A549 (cell line): ENCODE results near the gene ADGRL3. TPM values are rescaled to one million over a fixed set of nuclear protein-coding genes. Genes with fewer than 3 reads are reported as not detected.

Experiments used
- ATAC-seq, 2 experiments: fragments of 200-7000 bp in 1 of 2; fragments of >200 bp in 1 of 2; cut with Nextera tagmentation in 1 of 2; cut with Tn5 transposase in 1 of 2; 3 replicates each; pipeline versions ENCODE4 v1.8.0 to v1.9.1; 2018 to 2020; ENCODE audit warnings: mild to moderate bottlenecking in 1 of 2, moderate library complexity in 1 of 2
- CTCF ChIA-PET: fragments of 300-600 bp; sonication (Branson Sonifier 250); formaldehyde crosslinking; extraction: SDS; loops from one replicate; lab custom pipeline; 2021; ENCODE audit warnings: antibody characterized with exemption, inconsistent platforms; lab: Yijun Ruan, JAX
- POLR2A ChIA-PET: fragments of 350-600 bp; formaldehyde crosslinking; extraction: SDS; loops from one replicate; lab custom pipeline; 2021; ENCODE audit warnings: antibody characterized with exemption, inconsistent platforms; lab: Yijun Ruan, JAX
- DNase-seq, 2 experiments: peaks; one replicate each; pipeline versions ENCODE4 v3.0.0 to v3.0.0-alpha.2; 2011 to 2016; ENCODE audit warnings: low read depth in 1 of 2, low spot score in 1 of 2
- FAIRE-seq: peaks from 2 replicates; lab custom pipeline; 2011; peaks lifted over from hg19 to GRCh38; lab: Jason Lieb, UNC
- H3K27ac ChIP-seq, 2 experiments: fragments of >200 bp; sonication (Bioruptor Twin); formaldehyde crosslinking; 3 replicates each; pipeline ENCODE4 v1.5.1; 2016 to 2017
- H3K4me1 ChIP-seq: fragments of >200 bp; sonication (Bioruptor Twin); formaldehyde crosslinking; 3 replicates; pipeline ENCODE4 v1.6.1; 2016
- H3K4me2 ChIP-seq: fragments of >200 bp; sonication (Bioruptor Twin); formaldehyde crosslinking; 3 replicates; pipeline ENCODE4 v1.6.1; 2016
- H3K4me3 ChIP-seq: fragments of >200 bp; sonication (Bioruptor Twin); formaldehyde crosslinking; 3 replicates; pipeline ENCODE4 v1.5.1; 2016
- H3K9me3 ChIP-seq: fragments of >200 bp; sonication (Bioruptor Twin); formaldehyde crosslinking; 3 replicates; pipeline ENCODE4 v1.6.1; 2016
- CBX2 ChIP-seq: fragments of 200-600 bp; sonication (generic); IDR thresholded peaks from 2 replicates; pipeline ENCODE4 v1.6.1; 2016; ENCODE audit warnings: low read depth, mild to moderate bottlenecking, borderline replicate concordance
- CHD4 ChIP-seq: fragments of 200-600 bp; sonication (generic); IDR thresholded peaks from 2 replicates; pipeline ENCODE4 v1.6.1; 2016; ENCODE audit warnings: antibody characterized with exemption, mild to moderate bottlenecking, borderline replicate concordance
- CTCF ChIP-seq: fragments of >200 bp; sonication (Bioruptor Twin); formaldehyde crosslinking; IDR thresholded peaks from 3 replicates; pipeline ENCODE4 v1.5.1; 2016
- EHF ChIP-seq: fragments of 250-450 bp; sonication (Bioruptor Pico); IDR thresholded peaks from 2 replicates; pipeline ENCODE4 v1.5.0; 2020; ENCODE audit warnings: mild to moderate bottlenecking
- EP300 ChIP-seq, 2 experiments: fragments of >200 bp; sonication (Bioruptor Twin); formaldehyde crosslinking; IDR thresholded peaks; 2 replicates in 1 of 2; 3 replicates in 1 of 2; pipeline ENCODE4 v1.6.1; 2016 to 2017
- FOSB ChIP-seq: fragments of 250-450 bp; sonication (Bioruptor Pico); IDR thresholded peaks from 2 replicates; pipeline ENCODE4 v1.5.0; 2020; ENCODE audit warnings: mild to moderate bottlenecking, moderate library complexity
- FOSL2 ChIP-seq, 2 experiments: fragments of 450-650 bp in 1 of 2; fragments of >200 bp in 1 of 2; sonication (Bioruptor Twin) in 1 of 2; formaldehyde crosslinking; IDR thresholded peaks; 2 replicates each; pipeline versions ENCODE4 v1.5.0 to v1.6.1; 2016 to 2020; ENCODE audit warnings: mild to moderate bottlenecking in 1 of 2, moderate library complexity in 1 of 2
- JUN ChIP-seq, 2 experiments: fragments of >200 bp; sonication (Bioruptor Twin); formaldehyde crosslinking; IDR thresholded peaks; 2 replicates in 1 of 2; 3 replicates in 1 of 2; pipeline ENCODE4 v1.6.1; 2016 to 2017
- KDM1A ChIP-seq: fragments of 200-600 bp; sonication (generic); IDR thresholded peaks from 2 replicates; pipeline ENCODE4 v1.6.1; 2016; ENCODE audit warnings: low read depth, mild to moderate bottlenecking
- MAZ ChIP-seq: fragments of 150-350 bp; IDR thresholded peaks from 2 replicates; pipeline ENCODE4 v1.6.1; 2014; ENCODE audit warnings: antibody characterized with exemption, low read depth, low read length, borderline replicate concordance
- MYC ChIP-seq: IDR thresholded peaks from 2 replicates; pipeline ENCODE4 v1.6.1; 2012; ENCODE audit warnings: mild to moderate bottlenecking, inconsistent platforms, low read length, improper control_type of control experiment, borderline replicate concordance
- NFE2L2 ChIP-seq: fragments of 150-350 bp; conservative IDR thresholded peaks from 2 replicates; pipeline ENCODE4 v1.6.1; 2014; ENCODE audit warnings: low read length
- POLR2AphosphoS2 ChIP-seq: conservative IDR thresholded peaks from 2 replicates; pipeline ENCODE4 v1.6.1; 2012; ENCODE audit warnings: low read length, improper control_type of control experiment, inconsistent platforms
- REST ChIP-seq: fragments of 200-600 bp; sonication (generic); IDR thresholded peaks from 2 replicates; pipeline ENCODE4 v1.6.1; 2016; ENCODE audit warnings: antibody characterized with exemption, mild to moderate bottlenecking, moderate library complexity
- RNF2 ChIP-seq: fragments of 200-600 bp; sonication (generic); IDR thresholded peaks from 2 replicates; pipeline ENCODE4 v1.6.1; 2016; ENCODE audit warnings: low read depth, mild to moderate bottlenecking, antibody characterized with exemption, moderate library complexity, borderline replicate concordance
- SMC3 ChIP-seq: fragments of >200 bp; sonication (Bioruptor Twin); formaldehyde crosslinking; IDR thresholded peaks from 3 replicates; pipeline ENCODE4 v1.6.1; 2018; ENCODE audit warnings: inconsistent platforms
- ZSCAN20 ChIP-seq: fragments of 250-450 bp; sonication (Bioruptor Pico); IDR thresholded peaks from 2 replicates; pipeline ENCODE4 v1.8.0; 2022; ENCODE audit warnings: mild to moderate bottlenecking, moderate library complexity
- WGBS: methylation state at CpG from one replicate; pipeline ENCODE4 v1.1.6; 2017; ENCODE audit errors: missing lambda C conversion rate; 5-methylcytosine and 5-hydroxymethylcytosine counted together
- polyA plus RNA-seq, 4 experiments: library from polyadenylated mRNA; depleted of rRNA in 3 of 4; stranded (reverse); fragments of >200 nt; fragmentation: RNase III in 1 of 4; extraction: RNeasy Plus Mini Kit Qiagen cat#74134 plus additional on column Dnase treatment in 1 of 4; gene quantifications; 2 replicates in 3 of 4; 3 replicates in 1 of 4; pipeline ENCODE4 v1.2.3, GENCODE V29; 2011 to 2017
- TF ChIP-seq, protein P1 (sequence below): fragments of 150-350 bp; IDR thresholded peaks from 2 replicates; pipeline ENCODE4 v1.6.1; 2014; ENCODE audit warnings: low read depth, mild to moderate bottlenecking, low read length
- TF ChIP-seq, protein P2 (sequence below): IDR thresholded peaks from 2 replicates; pipeline ENCODE4 v1.6.1; 2012
- TF ChIP-seq, protein P3 (sequence below): IDR thresholded peaks from 2 replicates; pipeline ENCODE4 v1.6.1; 2012; ENCODE audit warnings: low read depth, borderline replicate concordance

The ADGRL3 gene
- polyA plus RNA-seq, 2 of the 4 experiments (the other 2 are of a cell fraction), result 0.05 to 0.12 TPM

- POLR2A ChIA-PET, result no interaction called here
- H3K4me1 ChIP-seq, result no peaks in the 10 kb centered on the region
- H3K9me3 ChIP-seq, result no peaks in the 10 kb centered on the region
- TF ChIP-seq CHD4, result no peak
- TF ChIP-seq, protein P1, sequence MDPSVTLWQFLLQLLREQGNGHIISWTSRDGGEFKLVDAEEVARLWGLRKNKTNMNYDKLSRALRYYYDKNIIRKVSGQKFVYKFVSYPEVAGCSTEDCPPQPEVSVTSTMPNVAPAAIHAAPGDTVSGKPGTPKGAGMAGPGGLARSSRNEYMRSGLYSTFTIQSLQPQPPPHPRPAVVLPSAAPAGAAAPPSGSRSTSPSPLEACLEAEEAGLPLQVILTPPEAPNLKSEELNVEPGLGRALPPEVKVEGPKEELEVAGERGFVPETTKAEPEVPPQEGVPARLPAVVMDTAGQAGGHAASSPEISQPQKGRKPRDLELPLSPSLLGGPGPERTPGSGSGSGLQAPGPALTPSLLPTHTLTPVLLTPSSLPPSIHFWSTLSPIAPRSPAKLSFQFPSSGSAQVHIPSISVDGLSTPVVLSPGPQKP, result no peak
- TF ChIP-seq EP300 (IDR thresholded peaks at IDR 0.05), result no peak
- no peak for TF ChIP-seq MYC
- H3K27ac ChIP-seq, result no peak overlapping the region
- 44% methylated on average over 3 of the region's 3 CpGs for WGBS
- no peak for ATAC-seq
- no peak overlapping the region for H3K4me2 ChIP-seq
- DNase-seq, result no peak
- FAIRE-seq, result no peak
- CTCF ChIA-PET, result no interaction called here
- H3K4me3 ChIP-seq, result no peak overlapping the region
Observed at GRCh38 chr4:61473306-61473705, 273.2 kb downstream of the ADGRL3 start.

DNA sequence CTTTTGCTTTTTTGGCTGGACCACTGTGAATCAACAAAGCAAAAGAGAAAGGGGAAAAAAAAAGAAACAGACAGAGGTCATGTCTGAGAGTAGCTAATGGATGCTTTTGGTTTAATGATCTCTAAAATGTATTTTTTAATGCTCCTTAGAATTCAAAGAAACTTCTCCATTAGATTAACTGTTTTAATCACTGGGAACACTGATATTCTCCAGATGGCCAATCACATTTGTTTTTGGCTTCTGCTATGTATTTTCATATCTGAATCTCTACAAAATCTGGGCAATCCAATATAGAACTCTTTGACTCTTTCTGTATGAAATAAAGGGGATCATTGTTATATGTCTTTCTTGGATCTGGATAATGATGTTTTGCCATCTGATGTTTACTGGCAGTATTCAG lies 278.2 kb downstream of the ADGRL3 start:
- Histone ChIP-seq H3K27ac (no peak overlapping the region), H3K4me3 (no peak overlapping the region), H3K4me1 (no peaks in the 10 kb centered on the region), H3K4me2 (no peak overlapping the region), H3K9me3 (no peaks in the 10 kb centered on the region)
- no peak for DNase-seq
- ChIA-PET CTCF (interaction anchor here (0.6 kb wide), 1 partner anchor 58 kb away, joined by 3 read pairs; no protein-coding TSS in a partner anchor), POLR2A (no interaction called here)
- ATAC-seq, result no peak
- no peak for TF ChIP-seq REST
- no peak for TF ChIP-seq NFE2L2
- no peak for TF ChIP-seq CTCF
- TF ChIP-seq FOSB (CRISPR knock-in tag), result no peak
- no peak for TF ChIP-seq JUN (IDR thresholded peaks at IDR 0.05)
- TF ChIP-seq MAZ, result no peak
- no peak for TF ChIP-seq EP300 (IDR thresholded peaks at IDR 0.05)
- no peak for TF ChIP-seq SMC3
- no peak for TF ChIP-seq CHD4
- TF ChIP-seq ZSCAN20, result no peak
- TF ChIP-seq, protein P2, sequence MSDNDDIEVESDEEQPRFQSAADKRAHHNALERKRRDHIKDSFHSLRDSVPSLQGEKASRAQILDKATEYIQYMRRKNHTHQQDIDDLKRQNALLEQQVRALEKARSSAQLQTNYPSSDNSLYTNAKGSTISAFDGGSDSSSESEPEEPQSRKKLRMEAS, result no peak
- TF ChIP-seq FOSL2 (IDR thresholded peaks at IDR 0.05), result no peak
- TF ChIP-seq FOSL2 (CRISPR knock-in tag; IDR thresholded peaks at IDR 0.05), result no peak
- TF ChIP-seq, protein P3, sequence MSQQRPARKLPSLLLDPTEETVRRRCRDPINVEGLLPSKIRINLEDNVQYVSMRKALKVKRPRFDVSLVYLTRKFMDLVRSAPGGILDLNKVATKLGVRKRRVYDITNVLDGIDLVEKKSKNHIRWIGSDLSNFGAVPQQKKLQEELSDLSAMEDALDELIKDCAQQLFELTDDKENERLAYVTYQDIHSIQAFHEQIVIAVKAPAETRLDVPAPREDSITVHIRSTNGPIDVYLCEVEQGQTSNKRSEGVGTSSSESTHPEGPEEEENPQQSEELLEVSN, result no peak
- no peak for TF ChIP-seq KDM1A
- TF ChIP-seq EHF (CRISPR knock-in tag), result no peak
- no peak for TF ChIP-seq CBX2
- TF ChIP-seq RNF2, result no peak
- no peak for TF ChIP-seq POLR2AphosphoS2
- no peak for FAIRE-seq
